HepG2 (cell line): ENCODE results near the gene NSD1. TPM values are rescaled to one million over a fixed set of nuclear protein-coding genes. Genes with fewer than 3 reads are reported as not detected.

Experiments used
- ATAC-seq: fragments of 200-7000 bp; cut with Tn5 transposase; 3 replicates; pipeline ENCODE4 v1.9.1; 2020; ENCODE audit warnings: mild to moderate bottlenecking, moderate library complexity
- BruUV-seq: library from RNA; stranded (reverse); fragments of 400-500 nt; replicated peaks from 2 replicates; lab custom pipeline; 2021; lab: Mats Ljungman, UMichigan
- CTCF ChIA-PET: fragments of 300-600 bp; formaldehyde crosslinking; extraction: SDS; loops from one replicate; lab custom pipeline; 2021; ENCODE audit warnings: low total read pairs, inconsistent platforms, low intra/inter-chr PET ratio; lab: Yijun Ruan, JAX
- POLR2A ChIA-PET: fragments of 350-600 bp; sonication (Branson Sonifier 250); formaldehyde crosslinking; loops from one replicate; lab custom pipeline; 2020; ENCODE audit warnings: antibody characterized with exemption, inconsistent platforms; lab: Yijun Ruan, JAX
- DNase-seq: peaks from one replicate; pipeline ENCODE4 v3.0.0-alpha.2; 2015; ENCODE audit warnings: low spot score
- FAIRE-seq: peaks from 3 replicates; lab custom pipeline; 2011; peaks lifted over from hg19 to GRCh38; lab: Jason Lieb, UNC
- H2AFZ ChIP-seq: one replicate; pipeline ENCODE4 v1.6.1; 2011; ENCODE audit warnings: low read length, inconsistent platforms
- H3K27ac ChIP-seq: fragments of 300-600 bp; 3 replicates; pipeline ENCODE4 v1.8.0; 2011; ENCODE audit warnings: mixed run types, mild to moderate bottlenecking, mixed read lengths, low read length, inconsistent platforms; ENCODE audit not compliant: insufficient read depth; ENCODE audit errors: extremely low read length
- H3K27me3 ChIP-seq, 2 experiments: fragments of 200-600 bp in 1 of 2; 2 replicates in 1 of 2; 3 replicates in 1 of 2; pipeline versions ENCODE4 v1.6.0 to v1.8.0; 2011; ENCODE audit warnings: low read length in 2 of 2, mild to moderate bottlenecking in 2 of 2, moderate library complexity in 2 of 2, inconsistent platforms in 1 of 2; ENCODE audit not compliant: insufficient read depth in 2 of 2, control insufficient read depth in 1 of 2
- H3K36me3 ChIP-seq, 2 experiments: fragments of 200-600 bp in 1 of 2; replicated peaks in 1 of 2; 2 replicates in 1 of 2; 3 replicates in 1 of 2; pipeline versions ENCODE4 v1.5.1 to v1.8.0; 2011; ENCODE audit warnings: low read length in 2 of 2, inconsistent platforms in 1 of 2; ENCODE audit not compliant: insufficient read depth in 2 of 2, control insufficient read depth in 1 of 2
- H3K4me1 ChIP-seq: 2 replicates; pipeline ENCODE4 v1.5.1; 2012; ENCODE audit warnings: low read length, inconsistent platforms; ENCODE audit not compliant: insufficient read depth
- H3K4me2 ChIP-seq: 2 replicates; pipeline ENCODE4 v1.6.0; 2011; ENCODE audit warnings: low read depth, low read length, inconsistent platforms
- H3K4me3 ChIP-seq, 3 experiments: fragments of 200-600 bp in 1 of 3; sonication (generic), shearing (Covaris generic) in 1 of 3; replicated peaks in 1 of 3; 2 replicates each; pipeline ENCODE4 v1.5.1; 2011 to 2016; ENCODE audit warnings: low read length in 3 of 3, inconsistent platforms in 2 of 3, low read depth in 2 of 3, mild to moderate bottlenecking in 2 of 3, control low read depth in 1 of 3, mixed read lengths in 1 of 3; ENCODE audit not compliant: insufficient read depth in 1 of 3
- H3K79me2 ChIP-seq: one replicate; pipeline ENCODE4 v1.6.1; 2011; ENCODE audit warnings: low read length, inconsistent platforms; ENCODE audit not compliant: insufficient read depth
- H3K9ac ChIP-seq: 2 replicates; pipeline ENCODE4 v1.6.0; 2011; ENCODE audit warnings: mild to moderate bottlenecking, low read depth, low read length, inconsistent platforms; ENCODE audit not compliant: insufficient read depth
- H3K9me3 ChIP-seq: 2 replicates; pipeline ENCODE4 v1.5.1; 2012; ENCODE audit warnings: mild to moderate bottlenecking, low read length
- H4K20me1 ChIP-seq: 2 replicates; pipeline ENCODE4 v1.6.0; 2011; ENCODE audit warnings: inconsistent platforms, mild to moderate bottlenecking, low read length, moderate library complexity; ENCODE audit not compliant: insufficient read depth
- CAMTA2 ChIP-seq: sonication (generic); formaldehyde crosslinking; IDR thresholded peaks from 2 replicates; pipeline ENCODE4 v1.4.0; 2020; ENCODE audit warnings: mild to moderate bottlenecking, missing genetic modification reagents, borderline replicate concordance
- CBX5 ChIP-seq: sonication (generic); formaldehyde crosslinking; IDR thresholded peaks from 2 replicates; pipeline ENCODE4 v1.4.0; 2020; ENCODE audit warnings: missing genetic modification reagents, borderline replicate concordance
- DNMT3B ChIP-seq: conservative IDR thresholded peaks from 2 replicates; pipeline ENCODE4 v1.6.1; 2016; ENCODE audit warnings: missing biosample characterization, control low read depth
- EP300 ChIP-seq, 3 experiments: sonication (generic) in 1 of 3; formaldehyde crosslinking in 1 of 3; IDR thresholded peaks; 2 replicates each; pipeline versions ENCODE4 v1.5.1 to v1.6.1; 2011 to 2020; ENCODE audit warnings: low read depth in 2 of 3, low read length in 2 of 3, borderline replicate concordance in 1 of 3, improper control_type of control experiment in 1 of 3, mild to moderate bottlenecking in 1 of 3, missing genetic modification reagents in 1 of 3, moderate library complexity in 1 of 3
- JUND ChIP-seq: sonication (generic); formaldehyde crosslinking; IDR thresholded peaks from 2 replicates; pipeline ENCODE4 v1.8.0; 2022; ENCODE audit warnings: mild to moderate bottlenecking, missing genetic modification reagents
- KLF13 ChIP-seq: sonication (generic); formaldehyde crosslinking; IDR thresholded peaks from 2 replicates; pipeline ENCODE4 v1.4.0; 2020; ENCODE audit warnings: mild to moderate bottlenecking, missing genetic modification reagents
- MBD4 ChIP-seq: IDR thresholded peaks from 2 replicates; pipeline ENCODE4 v1.6.1; 2012; ENCODE audit warnings: low read length, inconsistent platforms, borderline replicate concordance
- SRF ChIP-seq: IDR thresholded peaks from 2 replicates; pipeline ENCODE4 v1.6.1; 2011; ENCODE audit warnings: mild to moderate bottlenecking, low read depth, low read length, moderate library complexity
- USF2 ChIP-seq, 2 experiments: sonication (generic) in 1 of 2; formaldehyde crosslinking in 1 of 2; IDR thresholded peaks; 2 replicates each; pipeline versions ENCODE4 v1.5.1 to v1.6.1; 2011 to 2020; ENCODE audit warnings: borderline replicate concordance in 1 of 2, low read depth in 1 of 2, low read length in 1 of 2, mild to moderate bottlenecking in 1 of 2, missing genetic modification reagents in 1 of 2, moderate library complexity in 1 of 2
- ZBTB7A ChIP-seq: sonication (generic); formaldehyde crosslinking; IDR thresholded peaks from 2 replicates; pipeline ENCODE4 v1.8.0; 2022; ENCODE audit warnings: mild to moderate bottlenecking, missing genetic modification reagents
- ZKSCAN5 ChIP-seq: sonication (generic); formaldehyde crosslinking; IDR thresholded peaks from 2 replicates; pipeline ENCODE4 v1.5.1; 2020; ENCODE audit warnings: mild to moderate bottlenecking, missing genetic modification reagents
- ZNF142 ChIP-seq: sonication (generic); formaldehyde crosslinking; IDR thresholded peaks from 2 replicates; pipeline ENCODE4 v1.4.0; 2020; ENCODE audit warnings: missing genetic modification reagents
- ZNF30 ChIP-seq: sonication (generic); formaldehyde crosslinking; IDR thresholded peaks from 2 replicates; pipeline ENCODE4 v1.5.0; 2020; ENCODE audit warnings: mild to moderate bottlenecking, missing genetic modification reagents
- ZNF430 ChIP-seq: sonication (generic); formaldehyde crosslinking; IDR thresholded peaks from 2 replicates; pipeline ENCODE4 v1.9.0; 2021; ENCODE audit warnings: mild to moderate bottlenecking, missing genetic modification reagents
- WGBS: methylation state at CpG from one replicate; pipeline ENCODE4 v1.1.6; 2017; ENCODE audit warnings: low lambda C conversion rate; 5-methylcytosine and 5-hydroxymethylcytosine counted together
- in situ Hi-C: cut with HindIII; loops from 2 replicates; pipeline ENCODE4 v1.10.0; 2017; ENCODE audit warnings: low pct_unique_long_range_greater_than_20kb; ENCODE audit not compliant: extremely low pct_ligation_motif_present
- intact Hi-C: fragments of 100-400 bp; cut with micrococcal nuclease; formaldehyde crosslinking; loops from one replicate; pipeline ENCODE4 v1.10.0; 2022; ENCODE audit not compliant: unreplicated experiment
- polyA plus RNA-seq, 8 experiments: library from polyadenylated mRNA; depleted of rRNA in 3 of 8; stranded (reverse) in 7 of 8; unstranded in 1 of 8; fragments of >200 nt; fragmentation: Illumina TruSeq in 4 of 8; extraction: Trizol in 4 of 8; gene quantifications; 2 replicates each; pipeline versions ENCODE4 v1.2.1 to v1.2.3, GENCODE V29; 2011 to 2016; ENCODE audit warnings: low read depth in 4 of 8, missing spikeins in 1 of 8, mixed read lengths in 1 of 8; ENCODE audit not compliant: insufficient read depth in 1 of 8
- total RNA-seq, 5 experiments: library from RNA; depleted of rRNA; stranded (reverse); fragments of >200 nt; fragmentation: Illumina TruSeq; extraction: Trizol; gene quantifications; 2 replicates each; pipeline ENCODE4 v1.2.3, GENCODE V29; 2016; ENCODE audit warnings: low read depth in 1 of 5
- TF ChIP-seq, protein P1 (sequence below): IDR thresholded peaks from 2 replicates; pipeline ENCODE4 v1.6.1; 2016; ENCODE audit warnings: mild to moderate bottlenecking

NSD1 gene
- total and polyA plus RNA-seq, 2 of the 13 experiments (the other 11 are each of a cell fraction or from before 2014, with no cell fraction given), result 0.01 to 0.09 TPM

DNA sequence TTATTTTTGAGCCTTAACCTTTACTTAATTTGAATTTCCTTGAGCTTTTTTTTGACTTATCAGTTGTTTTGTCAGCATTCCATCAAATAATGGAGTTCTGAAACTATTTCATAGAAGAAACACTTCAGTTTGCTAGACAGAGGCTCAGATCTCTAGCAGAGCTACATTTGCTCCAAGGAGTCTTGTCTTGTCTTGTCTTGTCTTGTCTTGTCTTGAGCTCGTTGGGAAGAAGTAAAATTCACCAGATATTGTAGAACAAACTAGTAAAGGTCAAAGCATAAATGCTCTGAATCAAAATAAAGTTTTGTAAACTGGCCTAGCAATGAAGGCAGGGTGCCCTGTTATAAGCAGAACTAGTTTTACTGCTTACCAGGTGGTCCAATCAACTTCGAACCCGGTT lies 136.4 kb downstream of the NSD1 start:
- H3K9me3 ChIP-seq, result no peaks in the 10 kb centered on the region
- no peak for ATAC-seq
- H3K27me3 ChIP-seq, result peaks cover 0 to 4% of the 10 kb centered on the region in 2 experiments; a peak in 2 of 5 replicates
- H3K36me3 ChIP-seq, result no peaks in the 10 kb centered on the region
- intact Hi-C loops, result no loop called here
- TF ChIP-seq KLF13 (CRISPR knock-in tag), result no peak
- TF ChIP-seq USF2 (IDR thresholded peaks at IDR 0.05; ENCODE audit: low read depth, low read length), result no peak
- TF ChIP-seq USF2 (CRISPR knock-in tag; IDR thresholded peaks at IDR 0.05; ENCODE audit: borderline replicate concordance), result no peak
- no peak for TF ChIP-seq JUND (CRISPR knock-in tag)
- TF ChIP-seq ZNF30 (CRISPR knock-in tag), result no peak
- no peak for TF ChIP-seq MBD4
- TF ChIP-seq ZNF142, result no peak
- no peak for TF ChIP-seq CBX5
- TF ChIP-seq ZKSCAN5, result no peak
- TF ChIP-seq EP300 (IDR thresholded peaks at IDR 0.05; ENCODE audit: low read depth in 2 of 2, low read length in 2 of 2), result no peak
- no peak for TF ChIP-seq EP300 (CRISPR knock-in tag; IDR thresholded peaks at IDR 0.05; ENCODE audit: borderline replicate concordance)
- no peak for TF ChIP-seq SRF
- TF ChIP-seq, protein P1, sequence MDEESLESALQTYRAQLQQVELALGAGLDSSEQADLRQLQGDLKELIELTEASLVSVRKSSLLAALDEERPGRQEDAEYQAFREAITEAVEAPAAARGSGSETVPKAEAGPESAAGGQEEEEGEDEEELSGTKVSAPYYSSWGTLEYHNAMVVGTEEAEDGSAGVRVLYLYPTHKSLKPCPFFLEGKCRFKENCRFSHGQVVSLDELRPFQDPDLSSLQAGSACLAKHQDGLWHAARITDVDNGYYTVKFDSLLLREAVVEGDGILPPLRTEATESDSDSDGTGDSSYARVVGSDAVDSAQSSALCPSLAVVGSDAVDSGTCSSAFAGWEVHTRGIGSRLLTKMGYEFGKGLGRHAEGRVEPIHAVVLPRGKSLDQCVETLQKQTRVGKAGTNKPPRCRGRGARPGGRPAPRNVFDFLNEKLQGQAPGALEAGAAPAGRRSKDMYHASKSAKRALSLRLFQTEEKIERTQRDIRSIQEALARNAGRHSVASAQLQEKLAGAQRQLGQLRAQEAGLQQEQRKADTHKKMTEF (CRISPR knock-in tag), result no peak
- TF ChIP-seq ZNF430 (CRISPR knock-in tag), result no peak
- no peak for TF ChIP-seq DNMT3B (CRISPR knock-in tag)
- no peak for TF ChIP-seq CAMTA2 (CRISPR knock-in tag)
- no peak for TF ChIP-seq ZBTB7A (CRISPR knock-in tag)
- no peaks in the 10 kb centered on the region for H3K79me2 ChIP-seq
- in situ Hi-C loops, result no loop called here
- no TSS peak for BruUV-seq
- POLR2A ChIA-PET, result no interaction called here
- H3K4me2 ChIP-seq, result no peak overlapping the region
- no peaks in the 10 kb centered on the region for H4K20me1 ChIP-seq
- no peak for DNase-seq
- no peaks in the 10 kb centered on the region for H3K4me1 ChIP-seq
- no peak for FAIRE-seq
- no peak overlapping the region for H3K27ac ChIP-seq
- 2% methylated on average over 3 of the region's 3 CpGs for WGBS
- no peak overlapping the region for H3K9ac ChIP-seq
- CTCF ChIA-PET, result no interaction called here
- H3K4me3 ChIP-seq, result no peak overlapping the region
- H2AFZ ChIP-seq, result no peak overlapping the region
